Stimulated activated naive CD4-positive, alpha-beta T cell treated with Interleukin-2 at 50 U/mL for 16 hours (primary cell): ENCODE results near the gene POU2F1.

Experiments
- DNase-seq: peaks from one replicate; lab custom pipeline; 2025; lab: John Stamatoyannopoulos, UW

Gene POU2F1

DNA sequence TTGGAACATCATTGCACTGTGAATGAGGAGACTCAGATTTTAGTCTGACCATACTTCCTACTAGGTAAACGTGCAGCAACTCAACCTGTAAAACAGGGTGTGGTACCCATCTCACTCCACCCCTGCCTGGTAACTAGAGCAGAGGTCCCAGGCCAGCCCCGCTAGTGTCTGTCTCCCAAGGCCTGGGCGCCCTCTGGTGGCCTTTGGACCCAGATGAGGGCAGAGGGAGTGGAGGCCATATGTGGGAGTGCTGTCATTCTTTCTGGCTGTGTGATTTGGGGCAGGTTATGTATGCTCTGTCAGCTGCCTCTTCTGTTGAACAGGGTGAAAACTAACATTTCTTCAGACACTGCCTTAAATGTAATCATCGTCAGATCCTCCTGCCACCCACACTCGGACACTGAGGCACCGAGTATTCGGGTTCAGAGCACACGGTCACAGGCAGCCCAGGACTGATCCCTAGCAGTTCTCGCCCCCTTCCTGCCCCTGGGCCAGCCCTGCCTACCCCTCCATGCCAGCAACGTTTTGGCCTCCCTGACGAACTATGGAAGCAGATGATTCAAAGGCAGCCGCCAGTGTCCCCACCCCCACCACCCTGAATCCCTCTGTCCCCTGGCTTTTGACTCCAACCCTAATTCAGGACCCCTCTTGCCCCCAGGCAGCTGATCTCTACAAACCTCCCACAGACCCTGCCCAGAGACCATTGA lies 221.6 kb downstream of the POU2F1 start:
- peak; percentile 84 for DNase-seq

GRCh38 chr1:167442854-167443565 lies 222.3 kb downstream of the POU2F1 start:
- no peak for DNase-seq

GRCh38 chr1:167443757-167444156 lies 223.1 kb downstream of the POU2F1 start:
- DNase-seq = no peak

DNA sequence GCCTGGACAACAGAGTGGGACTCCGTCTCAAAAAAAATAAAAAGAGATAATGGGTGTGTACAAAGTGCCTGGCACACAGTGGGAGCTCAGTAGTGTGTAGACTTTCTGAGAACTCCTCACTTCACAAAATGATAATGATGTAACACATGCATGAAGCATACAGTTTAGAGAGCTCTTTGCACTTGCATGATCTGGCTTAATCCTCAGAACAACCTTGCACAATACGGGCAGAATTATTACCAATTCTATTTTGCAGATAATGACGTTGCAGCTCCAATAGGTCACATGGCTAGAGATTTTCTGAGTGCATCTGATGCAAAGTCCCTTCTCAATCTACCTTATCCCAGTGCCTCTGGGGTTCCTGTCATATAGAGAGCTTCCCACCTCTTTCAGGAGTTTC lies 226.3 kb downstream of the POU2F1 start:
- no peak for DNase-seq

DNA sequence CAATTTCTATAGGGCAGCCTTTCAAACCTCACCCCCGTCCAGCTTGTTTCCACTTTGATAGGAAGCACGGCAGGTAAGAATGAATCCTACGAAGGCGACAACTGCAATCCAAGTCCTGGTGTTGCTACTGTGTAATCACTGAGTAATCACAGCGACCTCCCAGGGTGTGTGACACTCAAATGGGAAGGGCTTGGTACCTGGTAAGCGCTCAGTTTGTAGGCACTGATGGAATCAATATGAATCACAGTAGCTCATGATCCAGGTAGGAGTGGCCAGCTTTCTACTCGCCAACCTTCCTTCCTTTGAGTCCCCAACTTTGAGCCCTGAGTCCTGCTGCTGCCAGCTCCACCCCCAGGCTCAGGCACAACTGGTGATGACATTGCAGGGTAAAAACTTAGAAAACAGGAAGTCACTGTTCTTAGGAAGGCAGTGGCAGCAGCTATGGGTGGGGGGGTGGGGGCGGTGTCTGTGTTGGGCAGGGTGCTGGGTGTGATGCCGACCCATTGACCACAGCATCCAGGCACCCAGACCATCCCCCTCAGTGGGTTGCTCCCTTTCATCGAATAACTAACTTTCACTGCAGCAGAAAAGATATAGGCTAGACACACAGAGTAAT lies 226.9 kb downstream of the POU2F1 start:
- DNase-seq = peak; percentile 73

GRCh38 chr1:167450843-167451242 lies 230.2 kb downstream of the POU2F1 start:
- no peak for DNase-seq

- DNase-seq = no peak
Measured at GRCh38 chr1:167452483-167452882, 231.8 kb downstream of the POU2F1 start.

- no peak for DNase-seq
Measured at GRCh38 chr1:167453123-167453522, 232.4 kb downstream of the POU2F1 start.

DNA sequence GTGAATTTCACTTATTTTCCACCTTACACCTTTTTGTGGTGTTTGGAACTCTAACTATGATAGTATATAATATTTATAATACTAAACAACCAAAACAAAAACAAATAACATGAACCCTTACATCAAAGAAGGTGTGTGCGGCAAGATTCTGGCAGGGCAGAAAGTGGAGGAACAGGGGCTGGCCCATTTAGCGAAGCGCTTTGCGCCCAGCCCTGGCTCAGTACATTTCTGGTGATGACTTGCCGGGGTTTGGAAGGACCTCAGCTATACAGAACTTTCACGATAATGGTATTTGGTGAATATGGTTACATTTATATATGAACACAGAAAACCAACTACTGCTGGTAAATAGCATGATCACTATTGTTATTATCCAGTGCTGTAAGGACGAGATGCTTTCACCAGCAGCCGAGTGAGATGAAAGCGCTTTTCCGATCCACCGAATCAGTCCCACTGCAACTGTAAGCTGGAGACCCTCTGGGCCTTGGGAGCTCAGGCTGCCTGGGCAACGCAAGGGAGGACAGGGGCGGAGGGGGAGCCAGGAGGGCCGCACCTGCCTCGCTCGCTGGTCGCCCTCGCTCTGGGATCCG lies 233.7 kb downstream of the POU2F1 start:
- DNase-seq = no peak

- DNase-seq = peak; percentile 84
Measured at GRCh38 chr1:167454894-167455785, 234.5 kb downstream of the POU2F1 start.

- DNase-seq = peak; percentile 69
Measured at GRCh38 chr1:167455786-167456446, 235.2 kb downstream of the POU2F1 start.

GRCh38 chr1:167456524-167456923 lies 235.8 kb downstream of the POU2F1 start:
- DNase-seq = no peak

DNA sequence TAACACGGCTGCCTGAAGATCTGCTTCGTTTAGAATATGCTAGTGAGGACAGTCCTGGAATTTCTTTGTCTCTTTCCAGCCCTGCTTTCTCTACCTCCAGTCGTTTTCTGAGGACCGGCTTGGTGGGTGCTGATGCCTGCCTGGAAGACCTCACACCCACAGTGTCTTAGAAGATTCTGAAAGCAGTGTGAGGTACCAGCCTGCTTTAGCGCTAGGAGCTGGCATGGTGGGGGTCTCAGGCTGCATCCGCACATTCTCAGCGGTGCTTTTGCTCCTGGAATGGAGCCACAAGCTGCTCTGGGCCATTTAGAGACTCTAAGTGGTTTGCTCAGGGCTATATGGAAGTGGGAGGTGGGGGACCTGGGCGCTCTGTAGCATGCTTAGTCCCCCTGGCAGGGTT lies 236.2 kb downstream of the POU2F1 start:
- DNase-seq = no peak

- no peak for DNase-seq
Measured at GRCh38 chr1:167457936-167458584, 237.4 kb downstream of the POU2F1 start.

- DNase-seq = peak; percentile 37
Measured at GRCh38 chr1:167460836-167461235, 240.2 kb downstream of the POU2F1 start.

GRCh38 chr1:167462341-167462740 lies 241.7 kb downstream of the POU2F1 start:
- DNase-seq = no peak

GRCh38 chr1:167463080-167463479 lies 242.4 kb downstream of the POU2F1 start:
- DNase-seq = no peak

- no peak for DNase-seq
Measured at GRCh38 chr1:167463875-167464575, 243.3 kb downstream of the POU2F1 start.

- no peak for DNase-seq
Measured at GRCh38 chr1:167465018-167465417, 244.3 kb downstream of the POU2F1 start.

DNA sequence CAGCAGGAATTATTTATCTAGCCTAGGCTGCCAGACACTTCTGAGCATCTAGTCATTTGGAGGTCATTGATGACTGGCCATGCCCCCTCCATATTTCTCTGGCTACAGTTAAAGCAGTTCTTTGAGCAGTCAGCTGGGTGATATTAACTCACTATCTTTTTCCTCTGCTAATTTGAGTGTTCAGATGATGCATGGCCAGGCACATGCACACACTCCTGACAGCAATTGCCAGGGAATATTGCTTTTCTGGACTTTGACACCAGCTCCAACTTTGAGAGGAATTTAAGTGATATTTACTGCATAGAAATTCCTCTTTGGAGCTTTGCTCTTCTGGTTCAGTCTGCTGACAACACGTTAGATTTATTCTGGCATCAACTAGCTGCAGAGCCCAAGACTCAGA lies 245.1 kb downstream of the POU2F1 start:
- DNase-seq = no peak
